ENCODE results near the gene RAB11FIP3.

DNA sequence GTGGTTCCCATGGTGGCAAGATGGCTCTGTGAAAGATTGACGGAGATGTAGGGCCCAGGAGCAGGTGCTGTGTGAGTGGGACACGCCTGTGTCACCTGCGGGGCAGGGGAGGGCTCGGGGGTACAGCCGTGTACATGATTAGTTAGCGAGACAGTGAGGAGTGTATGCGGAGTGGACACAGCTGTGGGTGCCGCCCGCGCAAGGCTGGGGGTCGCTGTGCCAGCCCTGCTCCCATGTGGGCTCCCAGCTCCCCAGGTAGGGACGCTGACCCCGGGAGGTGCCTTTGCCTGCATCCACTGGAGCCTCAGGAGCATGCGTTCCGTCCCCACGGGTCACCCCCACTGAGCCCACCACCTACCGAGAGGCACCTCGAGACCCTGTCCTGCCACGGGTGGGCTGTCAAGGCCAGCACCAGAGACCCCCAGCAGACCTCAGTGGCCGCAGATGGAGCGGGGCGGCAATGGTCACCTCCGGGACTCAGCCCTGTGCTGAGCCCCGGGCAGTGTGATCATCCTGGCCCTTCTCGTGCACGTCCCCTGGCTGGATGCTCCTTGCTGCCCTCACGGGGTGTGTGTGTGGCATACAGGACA, 109.5 kb downstream of the RAB11FIP3 start:
- TF ChIP-seq GATA2 (IDR thresholded peaks at IDR 0.05; ENCODE audit: low read depth, low read length), result no peak
- TF ChIP-seq GATA3 (IDR thresholded peaks at IDR 0.05; ENCODE audit: low read depth, low read length), result no peak
